MG63 (cell line): ENCODE results near the gene SFRP2. TPM values are rescaled to one million over a fixed set of nuclear protein-coding genes. Genes with fewer than 3 reads are reported as not detected.

Experiments used
- DNase-seq: peaks from one replicate; pipeline ENCODE4 v3.0.0-alpha.2; 2020
- H3K27me3 ChIP-seq: fragments of 250-450 bp; sonication (Bioruptor Pico); 2 replicates; pipeline ENCODE4 v1.5.1; 2020; ENCODE audit warnings: mild to moderate bottlenecking, moderate library complexity
- H3K36me3 ChIP-seq: fragments of 250-450 bp; sonication (Bioruptor Pico); 2 replicates; pipeline ENCODE4 v1.5.1; 2020; ENCODE audit warnings: mild to moderate bottlenecking, moderate library complexity
- H3K4me3 ChIP-seq: fragments of 250-450 bp; sonication (Bioruptor Pico); 2 replicates; pipeline ENCODE4 v1.5.1; 2020; ENCODE audit warnings: mild to moderate bottlenecking, moderate library complexity
- H3K9me3 ChIP-seq: fragments of 250-450 bp; sonication (Bioruptor Pico); 2 replicates; pipeline ENCODE4 v1.5.1; 2020; ENCODE audit warnings: mild to moderate bottlenecking, moderate library complexity
- total RNA-seq: library from RNA; depleted of rRNA; stranded (reverse); fragments of >200 nt; shearing (Covaris generic); gene quantifications from 2 replicates; pipeline ENCODE4 v1.2.3, GENCODE V29; 2014; ENCODE audit warnings: low replicate concordance

SFRP2 gene
- total RNA-seq, 1 experiment from 2014 or later: not detected

- no peaks in the 10 kb centered on the region for H3K36me3 ChIP-seq
- H3K9me3 ChIP-seq: no peaks in the 10 kb centered on the region
- H3K4me3 ChIP-seq: no peak overlapping the region
- no peaks in the 10 kb centered on the region for H3K27me3 ChIP-seq
- DNase-seq: no peak
Measured at GRCh38 chr4:153806073-153806472, 17.2 kb upstream of the SFRP2 start.

- no peaks in the 10 kb centered on the region for H3K27me3 ChIP-seq
- no peaks in the 10 kb centered on the region for H3K9me3 ChIP-seq
- DNase-seq: no peak
- H3K36me3 ChIP-seq: no peaks in the 10 kb centered on the region
- no peak overlapping the region for H3K4me3 ChIP-seq
Measured at GRCh38 chr4:153804722-153805121, 15.8 kb upstream of the SFRP2 start.

DNA sequence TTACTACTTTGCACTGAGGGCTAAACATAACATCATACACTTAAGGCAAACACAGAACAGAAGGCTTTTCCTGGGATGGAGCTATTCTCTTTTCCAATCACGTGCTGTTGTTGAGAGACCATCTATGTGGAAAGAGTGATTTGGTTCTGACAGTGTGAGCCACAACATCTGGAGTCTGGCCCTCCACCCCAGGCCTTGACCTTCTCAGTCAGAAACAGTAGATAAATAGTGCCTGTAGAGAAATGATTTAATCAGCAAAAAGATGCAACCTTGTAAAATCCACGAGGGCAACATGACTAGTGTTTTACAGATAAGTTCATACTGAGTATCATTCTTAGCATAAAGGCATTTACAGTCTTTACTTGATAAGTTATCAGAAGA lies 10.8 kb upstream of the SFRP2 start:
- Histone ChIP-seq H3K27me3 (no peaks in the 10 kb centered on the region), H3K36me3 (no peaks in the 10 kb centered on the region), H3K4me3 (no peak overlapping the region), H3K9me3 (no peaks in the 10 kb centered on the region)
- DNase-seq: no peak

DNA sequence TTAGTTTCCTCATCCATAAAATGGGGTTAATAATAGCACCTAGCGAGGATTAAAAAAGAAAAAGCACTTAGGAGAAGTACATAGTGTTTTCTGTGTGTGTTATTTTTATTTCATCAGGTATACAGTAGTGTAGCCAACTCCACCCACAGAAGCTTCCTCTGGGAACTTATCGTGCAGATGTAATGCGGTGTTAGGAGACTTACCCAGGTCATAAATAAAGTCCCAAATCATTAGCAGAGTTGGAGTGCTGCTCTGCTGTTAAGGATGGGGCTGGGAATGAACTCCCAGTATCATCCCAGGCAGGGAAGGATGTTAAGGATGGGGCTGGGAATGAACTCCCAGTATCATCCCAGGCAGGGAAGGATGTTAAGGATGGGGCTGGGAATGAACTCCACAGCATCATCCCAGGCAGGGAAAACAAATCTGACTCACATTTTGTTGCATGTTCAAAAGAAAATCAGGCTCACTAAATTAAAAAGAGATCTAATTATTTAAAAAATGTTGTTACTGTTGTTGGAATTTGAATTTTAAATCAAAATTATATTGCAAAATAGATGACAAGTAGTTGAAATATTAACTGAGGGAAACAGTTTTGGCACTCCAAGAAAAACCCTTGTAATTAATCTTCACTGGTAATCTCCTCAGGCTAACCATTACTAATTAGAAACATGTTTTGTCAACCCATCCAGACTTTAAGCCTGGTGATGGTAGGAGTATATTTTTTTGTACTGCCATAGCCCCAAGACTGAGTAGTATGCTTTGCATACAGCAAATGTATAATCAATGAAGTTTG lies 10.2 kb upstream of the SFRP2 start:
- DNase-seq: no peak
- H3K4me3 ChIP-seq: no peak overlapping the region
- no peaks in the 10 kb centered on the region for H3K9me3 ChIP-seq
- no peaks in the 10 kb centered on the region for H3K36me3 ChIP-seq
- no peaks in the 10 kb centered on the region for H3K27me3 ChIP-seq

DNA sequence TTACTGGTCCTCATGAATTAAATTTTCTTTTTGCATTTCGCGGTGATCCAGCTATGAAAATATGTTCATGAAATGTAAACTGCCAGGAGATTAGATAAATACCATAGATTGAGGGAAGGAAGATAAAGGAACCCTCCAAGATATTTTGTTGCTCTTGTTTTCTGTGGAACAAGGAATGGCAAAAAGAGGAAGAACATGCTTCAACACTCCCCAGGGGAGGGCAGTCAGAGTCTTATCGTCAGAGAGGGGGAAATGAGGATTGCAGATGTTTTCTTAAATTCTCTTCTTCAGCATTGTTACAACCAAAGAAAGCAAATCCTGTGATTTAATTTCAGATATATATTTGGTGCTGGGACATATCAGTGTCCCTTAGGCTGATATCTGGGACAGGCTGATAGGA lies 9.5 kb upstream of the SFRP2 start:
- no peak for DNase-seq
- Histone ChIP-seq H3K4me3 (no peak overlapping the region), H3K9me3 (no peaks in the 10 kb centered on the region), H3K36me3 (no peaks in the 10 kb centered on the region), H3K27me3 (no peaks in the 10 kb centered on the region)

DNA sequence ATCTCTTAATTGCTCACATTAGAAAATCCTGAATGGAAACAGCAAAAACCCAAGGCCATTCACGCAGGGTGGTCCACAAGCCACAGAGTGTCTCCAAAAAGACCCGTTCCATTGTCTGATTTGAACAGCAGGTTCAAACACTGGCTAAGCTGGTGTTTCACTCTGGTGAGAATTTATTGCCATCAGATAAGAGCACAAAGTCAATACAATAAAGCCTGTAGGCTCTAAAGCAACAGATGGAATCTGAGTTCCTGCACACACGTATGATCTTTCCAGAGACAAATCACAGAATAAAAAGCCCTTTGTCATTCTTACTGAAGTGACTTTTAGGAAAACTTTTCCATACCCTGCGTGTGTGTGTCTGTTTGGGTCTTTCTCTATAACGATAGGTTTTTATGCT lies 5.1 kb upstream of the SFRP2 start:
- peaks cover 9% of the 10 kb centered on the region; the same call in 1 of the 2 replicates for H3K27me3 ChIP-seq
- H3K9me3 ChIP-seq: no peaks in the 10 kb centered on the region
- H3K36me3 ChIP-seq: no peaks in the 10 kb centered on the region

DNA sequence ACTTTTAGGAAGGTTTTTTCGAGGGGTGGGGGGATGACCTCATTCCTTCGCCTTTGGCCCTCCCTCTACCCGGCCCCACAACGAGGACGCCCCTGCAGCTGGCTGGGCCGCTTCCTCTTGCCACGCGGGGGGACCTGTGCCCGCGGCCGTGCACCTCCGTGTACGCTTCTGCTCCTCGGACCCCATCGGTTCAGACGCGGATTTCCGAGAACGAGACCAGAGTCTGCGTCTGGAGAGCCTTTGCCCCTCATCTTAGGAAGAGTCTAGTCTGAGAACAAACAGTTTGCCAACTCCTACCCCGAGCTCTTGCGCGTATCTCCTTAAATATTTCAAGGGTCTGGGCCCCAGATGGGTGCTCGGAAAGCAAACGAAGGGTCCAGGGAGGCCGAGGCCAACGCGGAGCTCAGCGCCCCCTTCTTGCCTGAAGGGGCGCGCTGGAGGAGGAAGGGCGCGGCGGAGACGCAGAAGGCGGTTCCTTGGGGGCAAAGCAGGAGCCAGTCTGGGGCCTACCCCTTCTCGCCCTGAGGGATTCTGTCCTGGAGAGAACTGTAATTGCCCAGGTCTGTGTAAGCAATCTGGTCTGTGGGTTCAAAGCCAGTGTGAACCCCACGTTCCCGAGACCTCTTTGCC lies 3.9 kb upstream of the SFRP2 start:
- no peak overlapping the region for H3K4me3 ChIP-seq
- no peak for DNase-seq

More for the DNA sequence above, 5.1 kb upstream of the SFRP2 start:
- DNase-seq: no peak
- no peak overlapping the region for H3K4me3 ChIP-seq

GRCh38 chr4:153791746-153792617 lies 3.1 kb upstream of the SFRP2 start:
- Histone ChIP-seq H3K4me3 (no peak overlapping the region), H3K27me3 (peaks cover 29% of the 10 kb centered on the region), H3K9me3 (no peaks in the 10 kb centered on the region), H3K36me3 (no peaks in the 10 kb centered on the region)
- DNase-seq: no peak

More for the DNA sequence above, 3.9 kb upstream of the SFRP2 start:
- Histone ChIP-seq H3K36me3 (no peaks in the 10 kb centered on the region), H3K27me3 (peaks cover 21% of the 10 kb centered on the region), H3K9me3 (no peaks in the 10 kb centered on the region)

- no peaks in the 10 kb centered on the region for H3K36me3 ChIP-seq
- no peak for DNase-seq
- no peak overlapping the region for H3K4me3 ChIP-seq
- H3K9me3 ChIP-seq: no peaks in the 10 kb centered on the region
- peaks cover 30% of the 10 kb centered on the region for H3K27me3 ChIP-seq
Measured at GRCh38 chr4:153790962-153791551, 2.2 kb upstream of the SFRP2 start.

DNA sequence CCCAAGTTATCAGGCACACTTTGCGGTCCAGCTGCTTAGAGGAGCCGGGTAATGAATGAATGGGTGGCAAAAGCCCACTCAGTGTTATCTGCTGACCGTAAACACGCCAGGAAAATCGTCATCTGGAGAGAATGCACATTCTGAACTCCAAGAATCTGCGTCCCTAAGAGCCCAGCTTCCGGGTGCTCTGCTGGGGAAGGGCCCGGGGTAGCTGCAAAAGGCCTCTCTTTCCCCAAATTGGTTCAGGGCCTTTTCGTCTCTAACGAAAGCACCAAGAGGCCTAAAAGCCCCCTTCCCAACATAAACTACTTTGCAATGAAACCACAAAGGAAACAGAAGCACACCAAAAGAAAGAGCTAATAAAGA lies 1.6 kb upstream of the SFRP2 start:
- H3K9me3 ChIP-seq: no peaks in the 10 kb centered on the region
- DNase-seq: no peak
- no peaks in the 10 kb centered on the region for H3K36me3 ChIP-seq
- H3K27me3 ChIP-seq: peaks cover 30% of the 10 kb centered on the region
- no peak overlapping the region for H3K4me3 ChIP-seq

DNA sequence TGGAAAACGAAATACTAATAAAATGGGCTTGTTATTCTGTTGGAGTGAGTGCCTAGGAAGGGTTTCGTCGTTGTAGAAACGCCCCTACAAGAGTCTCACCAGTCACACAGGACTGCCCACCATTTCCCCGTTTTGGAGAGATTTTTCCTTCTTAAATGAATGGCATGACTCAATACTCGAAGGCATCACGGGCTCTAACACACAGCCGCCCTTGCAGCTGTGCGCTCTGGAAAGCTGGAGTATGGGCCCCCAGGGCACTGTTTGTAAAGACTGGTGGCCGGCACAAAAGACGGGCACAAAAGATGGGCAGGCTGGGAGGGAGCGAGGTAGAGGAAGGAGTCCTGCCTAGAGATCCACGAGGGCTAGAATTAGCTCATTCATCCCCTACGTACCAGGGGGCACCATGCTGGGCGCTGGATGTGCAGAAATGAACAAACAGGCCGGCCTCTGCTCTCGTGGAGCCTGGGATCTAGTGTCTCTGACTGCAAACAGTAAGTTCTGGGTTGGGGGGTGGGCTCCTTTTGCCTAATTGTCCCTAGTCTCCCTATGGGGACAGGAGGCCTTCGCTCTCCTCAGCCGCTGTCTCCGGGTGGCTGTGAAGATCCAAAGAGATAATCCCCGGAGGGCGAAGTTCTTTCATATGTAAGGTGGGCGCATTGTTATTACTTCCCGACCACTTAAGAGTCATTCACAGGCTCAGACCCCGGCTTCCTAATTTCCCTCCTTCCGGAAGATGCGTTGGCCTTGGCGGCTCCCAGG lies 1.0 kb upstream of the SFRP2 start:
- Histone ChIP-seq H3K4me3 (no peak overlapping the region), H3K27me3 (peaks cover 30% of the 10 kb centered on the region), H3K36me3 (no peaks in the 10 kb centered on the region), H3K9me3 (no peaks in the 10 kb centered on the region)
- no peak for DNase-seq

GRCh38 chr4:153788051-153788412 lies 851 bp downstream of the SFRP2 start:
- Histone ChIP-seq H3K4me3 (no peak overlapping the region), H3K9me3 (no peaks in the 10 kb centered on the region), H3K27me3 (peaks cover 30% of the 10 kb centered on the region), H3K36me3 (no peaks in the 10 kb centered on the region)
- no peak for DNase-seq

DNA sequence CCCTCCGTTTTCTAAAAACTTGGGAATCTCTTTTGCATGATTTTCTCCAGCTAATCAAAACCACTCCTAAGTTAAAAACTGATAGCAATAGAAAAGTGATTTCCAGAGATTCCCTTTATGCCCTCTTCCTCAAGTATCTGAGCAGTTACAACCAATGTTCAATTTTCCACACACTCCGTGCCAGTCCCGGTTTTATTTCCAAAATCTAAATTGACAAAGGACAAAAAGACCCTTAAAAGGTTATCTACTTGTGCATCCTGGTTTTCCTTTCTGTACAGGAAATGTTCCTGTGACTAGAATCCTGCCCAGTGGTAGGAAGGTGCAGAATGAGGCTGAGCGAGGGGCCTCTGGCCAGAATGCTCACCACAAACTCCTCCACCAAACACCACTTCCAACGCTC lies 1.3 kb downstream of the SFRP2 start:
- Histone ChIP-seq H3K4me3 (no peak overlapping the region), H3K36me3 (no peaks in the 10 kb centered on the region), H3K27me3 (peaks cover 30% of the 10 kb centered on the region), H3K9me3 (no peaks in the 10 kb centered on the region)
- no peak for DNase-seq

- no peak for DNase-seq
- Histone ChIP-seq H3K27me3 (peaks cover 30% of the 10 kb centered on the region), H3K4me3 (no peak overlapping the region), H3K9me3 (no peaks in the 10 kb centered on the region), H3K36me3 (no peaks in the 10 kb centered on the region)
Measured at GRCh38 chr4:153787061-153787560, 1.8 kb downstream of the SFRP2 start.

- no peak for DNase-seq
- Histone ChIP-seq H3K9me3 (no peaks in the 10 kb centered on the region), H3K4me3 (no peak overlapping the region), H3K27me3 (peaks cover 30% of the 10 kb centered on the region), H3K36me3 (no peaks in the 10 kb centered on the region)
Measured at GRCh38 chr4:153785910-153786721, 2.8 kb downstream of the SFRP2 start.
